Islet of Langerhans (tissue), 1 donor: ENCODE measurements around the gene PLOD3.

ENCODE experiments used
- FAIRE-seq: peaks from one replicate; lab custom pipeline; 2011; peaks lifted over from hg19 to GRCh38; lab: Jason Lieb, UNC

PLOD3 gene

GRCh38 chr7:101180130-101180755 lies 37.1 kb downstream of the PLOD3 start, which contains the start of gene NAT16:
Gene NAT16, minus strand, starts transcription at chr7:101180293. Its CDS starts 5,486 bp downstream, at chr7:101174807.
- FAIRE-seq = no peak

- no peak for FAIRE-seq
Measured at GRCh38 chr7:101179713-101180112, 37.7 kb downstream of the PLOD3 start.

GRCh38 chr7:101179117-101179516 lies 38.3 kb downstream of the PLOD3 start:
- no peak for FAIRE-seq

- FAIRE-seq = no peak
Measured at GRCh38 chr7:101177644-101178043, 39.7 kb downstream of the PLOD3 start.

- no peak for FAIRE-seq
Measured at GRCh38 chr7:101175664-101176063, 41.7 kb downstream of the PLOD3 start.

- FAIRE-seq = no peak
Measured at GRCh38 chr7:101174322-101174854, 43.0 kb downstream of the PLOD3 start.

- no peak for FAIRE-seq
Measured at GRCh38 chr7:101173752-101174244, 43.6 kb downstream of the PLOD3 start.

GRCh38 chr7:101172854-101173751 lies 44.3 kb downstream of the PLOD3 start:
- FAIRE-seq = no peak

- no peak for FAIRE-seq
Measured at GRCh38 chr7:101172005-101172853, 45.2 kb downstream of the PLOD3 start.

GRCh38 chr7:101171442-101171837 lies 45.9 kb downstream of the PLOD3 start:
- no peak for FAIRE-seq

GRCh38 chr7:101170617-101171441 lies 46.6 kb downstream of the PLOD3 start:
- FAIRE-seq = no peak

- no peak for FAIRE-seq
Measured at GRCh38 chr7:101169838-101170551, 47.4 kb downstream of the PLOD3 start.

GRCh38 chr7:101169110-101169837 lies 48.1 kb downstream of the PLOD3 start:
- no peak for FAIRE-seq

- no peak for FAIRE-seq
Measured at GRCh38 chr7:101168412-101169049, 48.9 kb downstream of the PLOD3 start.

GRCh38 chr7:101167645-101168411 lies 49.6 kb downstream of the PLOD3 start:
- FAIRE-seq = no peak

- FAIRE-seq = no peak
Measured at GRCh38 chr7:101166909-101167644, 50.3 kb downstream of the PLOD3 start.

- FAIRE-seq = no peak
Measured at GRCh38 chr7:101166648-101166908, 50.8 kb downstream of the PLOD3 start.
